ENCODE measurements around the gene GPS1.

Gene GPS1

GRCh38 chr17:82047914-82048570 is 3.7 kb upstream of the GPS1 start:
- H3K36me3 ChIP-seq (ENCODE audit: control insufficient read depth, insufficient read depth, low read length): peaks cover 32% of the 10 kb centered on the region
- H3K4me1 ChIP-seq (ENCODE audit: control insufficient read depth, insufficient read depth, low read length, poor library complexity, severe bottlenecking): no peaks in the 10 kb centered on the region
- H3K9me3 ChIP-seq (ENCODE audit: control insufficient read depth, low read length): no peaks in the 10 kb centered on the region
- 91 to 93% methylated on average over 21 to 23 of the region's 25 CpGs for whole genome bisulfite sequencing, 2 experiments (ENCODE audit: insufficient coverage in 2 of 2)
- no peak overlapping the region for H3K4me3 ChIP-seq (ENCODE audit: extremely low read depth, insufficient read depth, low read length, poor library complexity, severe bottlenecking)
- H3K27ac ChIP-seq (ENCODE audit: low read depth, low read length, severe bottlenecking): no peak overlapping the region

- Histone ChIP-seq H3K4me1 (ENCODE audit: control insufficient read depth, insufficient read depth, low read length, poor library complexity, severe bottlenecking) (no peaks in the 10 kb centered on the region), H3K9me3 (ENCODE audit: control insufficient read depth, low read length) (no peaks in the 10 kb centered on the region), H3K4me3 (ENCODE audit: extremely low read depth, insufficient read depth, low read length, poor library complexity, severe bottlenecking) (no peak overlapping the region), H3K36me3 (ENCODE audit: control insufficient read depth, insufficient read depth, low read length) (peaks cover 37% of the 10 kb centered on the region), H3K27ac (ENCODE audit: low read depth, low read length, severe bottlenecking) (no peak overlapping the region)
- WGBS, 2 experiments (ENCODE audit: insufficient coverage in 2 of 2): 94 to 96% methylated on average over 20 of the region's 20 CpGs
Measured at GRCh38 chr17:82048571-82048971, 3.1 kb upstream of the GPS1 start.

GRCh38 chr17:82049106-82049505 is 2.6 kb upstream of the GPS1 start:
- Histone ChIP-seq H3K4me1 (ENCODE audit: control insufficient read depth, insufficient read depth, low read length, poor library complexity, severe bottlenecking) (no peaks in the 10 kb centered on the region), H3K9me3 (ENCODE audit: control insufficient read depth, low read length) (no peaks in the 10 kb centered on the region), H3K36me3 (ENCODE audit: control insufficient read depth, insufficient read depth, low read length) (peaks cover 42% of the 10 kb centered on the region), H3K4me3 (ENCODE audit: extremely low read depth, insufficient read depth, low read length, poor library complexity, severe bottlenecking) (no peak overlapping the region), H3K27ac (ENCODE audit: low read depth, low read length, severe bottlenecking) (no peak overlapping the region)
- 96 to 98% methylated on average over 3 to 8 of the region's 8 CpGs for WGBS, 2 experiments (ENCODE audit: insufficient coverage in 2 of 2)

GRCh38 chr17:82049521-82049971 is 2.2 kb upstream of the GPS1 start:
- Histone ChIP-seq H3K9me3 (ENCODE audit: control insufficient read depth, low read length) (no peaks in the 10 kb centered on the region), H3K4me1 (ENCODE audit: control insufficient read depth, insufficient read depth, low read length, poor library complexity, severe bottlenecking) (no peaks in the 10 kb centered on the region), H3K4me3 (ENCODE audit: extremely low read depth, insufficient read depth, low read length, poor library complexity, severe bottlenecking) (no peak overlapping the region), H3K27ac (ENCODE audit: low read depth, low read length, severe bottlenecking) (no peak overlapping the region), H3K36me3 (ENCODE audit: control insufficient read depth, insufficient read depth, low read length) (peaks cover 47% of the 10 kb centered on the region)
- WGBS, 2 experiments (ENCODE audit: insufficient coverage in 2 of 2): 93 to 94% methylated on average over 12 to 16 of the region's 16 CpGs

GRCh38 chr17:82050152-82050760 is 1.4 kb upstream of the GPS1 start:
- Histone ChIP-seq H3K4me1 (ENCODE audit: control insufficient read depth, insufficient read depth, low read length, poor library complexity, severe bottlenecking) (no peaks in the 10 kb centered on the region), H3K36me3 (ENCODE audit: control insufficient read depth, insufficient read depth, low read length) (peaks cover 54% of the 10 kb centered on the region), H3K27ac (ENCODE audit: low read depth, low read length, severe bottlenecking) (no peak overlapping the region), H3K9me3 (ENCODE audit: control insufficient read depth, low read length) (no peaks in the 10 kb centered on the region), H3K4me3 (ENCODE audit: extremely low read depth, insufficient read depth, low read length, poor library complexity, severe bottlenecking) (peak overlapping the region; percentile 67)
- WGBS, 2 experiments (ENCODE audit: insufficient coverage in 2 of 2): 91 to 96% methylated on average over 26 to 28 of the region's 28 CpGs

GRCh38 chr17:82050761-82051641 is 697 bp upstream of the GPS1 start:
- peaks cover 60% of the 10 kb centered on the region for H3K36me3 ChIP-seq (ENCODE audit: control insufficient read depth, insufficient read depth, low read length)

GRCh38 chr17:82052638-82053059 is 951 bp downstream of the GPS1 start:
- H3K36me3 ChIP-seq (ENCODE audit: control insufficient read depth, insufficient read depth, low read length): peaks cover 72% of the 10 kb centered on the region
- H3K4me1 ChIP-seq (ENCODE audit: control insufficient read depth, insufficient read depth, low read length, poor library complexity, severe bottlenecking): no peaks in the 10 kb centered on the region
- peak overlapping the region; percentile 67 for H3K4me3 ChIP-seq (ENCODE audit: extremely low read depth, insufficient read depth, low read length, poor library complexity, severe bottlenecking)
- no peaks in the 10 kb centered on the region for H3K9me3 ChIP-seq (ENCODE audit: control insufficient read depth, low read length)
- whole genome bisulfite sequencing, 2 experiments (ENCODE audit: insufficient coverage in 2 of 2): 24 to 29% methylated on average over 17 to 18 of the region's 19 CpGs
- no peak overlapping the region for H3K27ac ChIP-seq (ENCODE audit: low read depth, low read length, severe bottlenecking)

More at GRCh38 chr17:82050761-82051641, 697 bp upstream of the GPS1 start:
- WGBS, 2 experiments (ENCODE audit: insufficient coverage in 2 of 2): 33 to 34% methylated on average over 51 of the region's 79 CpGs
- Histone ChIP-seq H3K4me1 (ENCODE audit: control insufficient read depth, insufficient read depth, low read length, poor library complexity, severe bottlenecking) (no peaks in the 10 kb centered on the region), H3K4me3 (ENCODE audit: extremely low read depth, insufficient read depth, low read length, poor library complexity, severe bottlenecking) (peak overlapping the region; percentile 67), H3K9me3 (ENCODE audit: control insufficient read depth, low read length) (no peaks in the 10 kb centered on the region), H3K27ac (ENCODE audit: low read depth, low read length, severe bottlenecking) (no peak overlapping the region)

GRCh38 chr17:82053130-82053529 is 1.4 kb downstream of the GPS1 start:
- Histone ChIP-seq H3K4me1 (ENCODE audit: control insufficient read depth, insufficient read depth, low read length, poor library complexity, severe bottlenecking) (no peaks in the 10 kb centered on the region), H3K4me3 (ENCODE audit: extremely low read depth, insufficient read depth, low read length, poor library complexity, severe bottlenecking) (peak overlapping the region; percentile 67), H3K36me3 (ENCODE audit: control insufficient read depth, insufficient read depth, low read length) (peaks cover 72% of the 10 kb centered on the region), H3K27ac (ENCODE audit: low read depth, low read length, severe bottlenecking) (no peak overlapping the region), H3K9me3 (ENCODE audit: control insufficient read depth, low read length) (no peaks in the 10 kb centered on the region)
- 91 to 94% methylated on average over 18 to 19 of the region's 19 CpGs for WGBS, 2 experiments (ENCODE audit: insufficient coverage in 2 of 2)

GRCh38 chr17:82053556-82054263 is 2.0 kb downstream of the GPS1 start:
- H3K4me1 ChIP-seq (ENCODE audit: control insufficient read depth, insufficient read depth, low read length, poor library complexity, severe bottlenecking): no peaks in the 10 kb centered on the region
- H3K9me3 ChIP-seq (ENCODE audit: control insufficient read depth, low read length): no peaks in the 10 kb centered on the region
- no peak overlapping the region for H3K4me3 ChIP-seq (ENCODE audit: extremely low read depth, insufficient read depth, low read length, poor library complexity, severe bottlenecking)
- no peak overlapping the region for H3K27ac ChIP-seq (ENCODE audit: low read depth, low read length, severe bottlenecking)
- H3K36me3 ChIP-seq (ENCODE audit: control insufficient read depth, insufficient read depth, low read length): peaks cover 71% of the 10 kb centered on the region
- WGBS, 2 experiments (ENCODE audit: insufficient coverage in 2 of 2): 95 to 97% methylated on average over 25 of the region's 28 CpGs

- WGBS, 2 experiments (ENCODE audit: insufficient coverage in 2 of 2): 94 to 97% methylated on average over 34 to 35 of the region's 38 CpGs
- H3K4me1 ChIP-seq (ENCODE audit: control insufficient read depth, insufficient read depth, low read length, poor library complexity, severe bottlenecking): no peaks in the 10 kb centered on the region
- no peaks in the 10 kb centered on the region for H3K9me3 ChIP-seq (ENCODE audit: control insufficient read depth, low read length)
- no peak overlapping the region for H3K27ac ChIP-seq (ENCODE audit: low read depth, low read length, severe bottlenecking)
- H3K4me3 ChIP-seq (ENCODE audit: extremely low read depth, insufficient read depth, low read length, poor library complexity, severe bottlenecking): no peak overlapping the region
- H3K36me3 ChIP-seq (ENCODE audit: control insufficient read depth, insufficient read depth, low read length): peaks cover 70% of the 10 kb centered on the region
Measured at GRCh38 chr17:82054351-82055022, 2.8 kb downstream of the GPS1 start.
